ENCODE data around the gene USP48.

The USP48 gene

DNA sequence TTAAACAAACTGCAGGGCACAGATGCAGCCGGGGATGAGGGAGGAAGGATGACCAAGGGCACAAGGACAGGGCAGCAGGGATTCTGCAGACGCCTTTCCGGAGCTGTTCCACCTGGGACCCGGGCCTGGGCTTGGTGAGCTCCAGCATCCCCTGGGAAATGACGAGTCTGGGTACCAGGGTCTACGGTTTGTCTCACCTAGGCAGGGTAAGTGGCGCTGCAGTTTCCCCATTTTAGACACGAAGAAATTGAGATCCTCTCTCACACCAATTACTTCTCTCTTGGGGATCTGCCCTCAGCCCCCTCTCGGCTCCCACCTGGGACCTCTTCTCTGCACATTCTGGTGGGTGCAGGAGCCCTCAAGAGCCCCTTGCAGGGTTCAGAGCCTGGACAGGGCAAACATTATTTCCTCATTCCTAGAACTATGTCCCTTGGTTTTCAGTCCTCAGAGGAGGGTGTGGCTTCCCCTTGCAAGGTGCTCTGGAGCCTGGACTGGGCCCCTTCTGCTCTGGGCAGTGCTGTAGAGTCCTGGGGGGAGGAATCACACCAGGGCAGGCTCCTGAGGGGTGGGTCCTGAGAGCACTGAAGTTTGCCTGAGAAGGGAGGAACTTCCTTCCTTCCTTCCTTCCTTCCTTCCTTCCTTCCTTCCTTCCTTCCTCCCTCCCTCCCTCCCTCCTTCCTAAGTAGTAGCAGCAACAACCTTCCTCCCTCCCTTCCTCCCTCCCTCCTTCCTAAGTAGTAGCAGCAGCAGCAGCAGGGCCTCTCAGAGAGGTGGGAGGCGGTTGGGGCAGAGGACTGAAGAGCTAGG lies 129.8 kb downstream of the USP48 start:
- no peak for DNase-seq (ENCODE audit: low spot score)

DNA sequence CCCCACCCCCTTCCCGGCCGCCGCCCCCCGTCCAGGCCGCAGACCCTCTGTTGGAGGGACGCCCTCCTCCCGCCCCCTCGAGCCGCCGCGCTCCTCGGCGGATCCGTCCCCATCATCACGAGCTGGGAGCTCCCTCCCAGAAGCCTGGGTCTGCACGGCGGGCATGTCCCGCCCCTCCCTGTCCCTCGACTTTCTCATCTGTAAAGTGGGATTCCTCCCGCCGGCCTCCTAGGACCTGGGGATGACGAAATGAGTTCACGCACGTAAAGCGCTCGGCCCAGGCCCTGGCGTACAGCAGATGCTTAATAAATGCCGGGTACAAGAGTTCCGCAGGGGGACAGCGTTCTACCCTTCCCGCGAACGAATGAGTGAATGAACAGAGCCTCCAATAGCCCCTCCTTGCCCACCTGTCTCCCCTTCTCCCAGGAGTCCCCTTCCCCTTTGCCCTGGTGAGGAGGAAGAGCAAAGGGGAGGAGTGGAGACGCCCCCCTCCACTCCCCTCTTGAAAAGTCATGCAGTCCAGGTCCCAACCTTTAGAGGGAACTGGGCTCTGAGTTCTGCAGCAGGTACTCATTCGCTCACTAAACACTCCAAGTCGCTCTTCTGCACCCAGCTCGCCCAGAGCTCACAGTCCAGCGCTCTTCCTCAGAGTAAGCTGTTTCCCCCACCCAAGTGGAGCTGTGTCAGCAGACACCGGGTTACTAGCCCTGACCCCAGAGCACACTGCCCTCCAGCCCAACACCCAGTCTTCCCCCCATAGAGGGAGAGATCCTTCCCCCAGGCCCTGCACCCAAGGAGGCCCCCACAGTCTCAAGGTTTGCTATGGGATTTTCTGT lies 130.6 kb downstream of the USP48 start:
- no peak for DNase-seq (ENCODE audit: low spot score)

DNA sequence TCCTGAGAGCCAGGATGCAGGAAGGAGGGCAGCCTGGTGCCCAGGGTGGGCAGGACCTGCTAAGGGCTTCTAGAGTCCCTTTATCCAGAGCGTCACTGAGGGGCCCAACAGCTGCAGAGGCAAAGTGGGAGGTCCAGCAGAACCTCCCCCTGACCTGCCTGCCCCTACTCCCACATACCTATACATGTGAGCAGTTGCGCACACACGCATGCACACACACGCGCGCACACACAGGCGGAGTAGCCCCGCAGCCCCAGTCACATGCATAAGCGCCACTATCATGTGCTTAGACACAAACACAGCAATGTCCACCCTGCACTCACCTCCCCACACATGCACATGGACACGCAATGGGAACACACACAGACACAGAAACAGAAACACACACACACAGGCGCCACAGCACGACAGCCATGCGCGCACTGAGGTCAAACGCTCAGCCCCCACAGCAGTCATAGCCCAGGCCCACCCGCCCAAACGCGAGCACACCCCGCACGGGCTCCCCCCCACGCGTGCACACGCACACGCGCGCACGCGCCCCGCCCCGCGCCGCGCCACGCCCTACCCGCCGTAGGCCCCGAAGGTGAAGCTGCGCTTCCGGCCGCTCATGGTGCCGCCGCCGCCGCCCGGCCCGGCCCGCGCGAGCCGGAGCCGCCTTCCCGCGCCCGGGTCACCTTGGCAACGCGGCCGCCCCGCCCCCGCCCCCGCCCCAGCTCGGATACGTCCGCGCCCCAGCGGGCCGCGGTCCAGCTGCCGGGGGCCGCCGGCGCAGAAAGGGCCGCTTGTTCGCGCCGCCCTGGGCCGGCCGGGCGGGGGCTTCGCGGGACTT lies 131.5 kb downstream of the USP48 start:
- no peak for DNase-seq (ENCODE audit: low spot score)

DNA sequence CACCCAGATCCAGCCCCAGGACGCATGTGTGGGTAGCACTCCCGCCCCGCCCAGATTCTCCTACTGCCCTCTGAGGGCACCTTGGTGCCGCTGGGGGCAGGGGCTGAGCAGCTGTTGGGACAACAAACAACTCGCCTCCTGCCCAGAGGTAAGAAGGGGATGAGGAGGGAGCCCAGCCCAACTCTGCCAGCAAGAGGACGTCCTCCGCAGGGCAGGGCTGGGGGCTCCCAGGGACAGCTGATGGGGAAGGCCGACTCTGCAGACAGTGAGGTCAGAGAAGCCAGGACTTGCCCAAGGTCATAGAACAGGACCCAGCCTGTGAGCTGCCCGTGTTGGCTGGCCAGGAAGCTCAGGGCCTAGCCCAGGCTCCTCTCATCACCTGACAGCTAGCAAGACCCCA lies 132.5 kb downstream of the USP48 start:
- no peak for DNase-seq (ENCODE audit: low spot score)

DNA sequence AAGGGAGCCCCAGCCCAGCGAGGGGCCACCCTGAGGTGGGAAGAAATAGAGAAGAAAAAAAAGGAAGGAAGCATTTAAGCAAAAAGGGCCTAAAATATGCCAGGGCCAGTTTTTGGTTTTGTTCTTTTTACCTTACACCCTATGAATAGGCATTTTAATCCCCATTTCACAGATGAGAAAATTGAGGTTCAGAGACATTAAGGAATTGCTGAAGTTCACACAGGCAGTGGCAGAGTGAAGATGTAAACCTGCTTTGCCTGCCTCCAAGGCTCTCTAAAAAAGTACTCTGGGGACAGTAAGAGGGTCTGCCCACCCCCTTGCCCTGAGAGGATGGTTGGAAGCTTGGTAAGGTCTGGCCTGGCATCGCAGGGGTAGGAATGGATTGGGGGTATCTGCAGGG lies 133.6 kb downstream of the USP48 start:
- no peak for DNase-seq (ENCODE audit: low spot score)

DNA sequence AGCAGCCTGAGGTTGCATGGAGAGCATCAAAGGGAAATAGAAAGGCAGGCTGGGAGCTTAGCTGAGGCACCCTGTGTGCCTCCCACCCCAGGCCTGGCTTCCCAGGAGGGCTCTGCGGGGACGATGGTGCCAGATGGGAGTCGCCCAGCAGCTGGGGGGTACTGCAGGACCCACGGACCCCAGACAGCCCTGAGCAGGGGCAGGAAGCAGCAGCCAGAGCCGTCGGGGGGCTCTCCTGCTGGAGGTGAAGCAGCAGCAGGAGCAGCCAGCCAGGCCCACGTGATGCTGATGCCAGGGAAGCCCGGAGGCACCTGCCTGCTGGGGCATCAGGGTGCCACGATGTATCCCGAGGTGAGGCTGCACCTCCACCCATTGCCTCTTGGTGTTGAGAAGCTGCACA lies 134.2 kb downstream of the USP48 start:
- DNase-seq (ENCODE audit: low spot score), result no peak

DNA sequence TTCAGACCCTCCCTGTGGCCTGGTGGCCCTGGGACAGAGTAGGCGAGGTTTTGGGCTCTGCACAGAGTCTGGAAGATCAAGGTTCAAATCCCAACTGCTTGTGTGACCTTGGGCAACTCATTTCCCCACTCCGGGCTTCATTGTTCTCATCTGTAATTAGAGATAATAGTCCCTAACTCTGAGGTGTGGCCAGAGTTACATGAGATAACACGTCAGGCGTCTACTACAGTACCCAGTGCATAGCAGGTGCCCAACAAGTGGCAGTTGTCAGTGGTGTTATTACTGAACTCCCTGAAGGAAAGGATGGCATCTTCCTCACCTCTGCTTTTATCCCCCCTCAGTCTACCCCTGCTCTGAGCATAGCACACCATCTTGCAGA lies 134.6 kb downstream of the USP48 start:
- DNase-seq (ENCODE audit: low spot score), result no peak

DNA sequence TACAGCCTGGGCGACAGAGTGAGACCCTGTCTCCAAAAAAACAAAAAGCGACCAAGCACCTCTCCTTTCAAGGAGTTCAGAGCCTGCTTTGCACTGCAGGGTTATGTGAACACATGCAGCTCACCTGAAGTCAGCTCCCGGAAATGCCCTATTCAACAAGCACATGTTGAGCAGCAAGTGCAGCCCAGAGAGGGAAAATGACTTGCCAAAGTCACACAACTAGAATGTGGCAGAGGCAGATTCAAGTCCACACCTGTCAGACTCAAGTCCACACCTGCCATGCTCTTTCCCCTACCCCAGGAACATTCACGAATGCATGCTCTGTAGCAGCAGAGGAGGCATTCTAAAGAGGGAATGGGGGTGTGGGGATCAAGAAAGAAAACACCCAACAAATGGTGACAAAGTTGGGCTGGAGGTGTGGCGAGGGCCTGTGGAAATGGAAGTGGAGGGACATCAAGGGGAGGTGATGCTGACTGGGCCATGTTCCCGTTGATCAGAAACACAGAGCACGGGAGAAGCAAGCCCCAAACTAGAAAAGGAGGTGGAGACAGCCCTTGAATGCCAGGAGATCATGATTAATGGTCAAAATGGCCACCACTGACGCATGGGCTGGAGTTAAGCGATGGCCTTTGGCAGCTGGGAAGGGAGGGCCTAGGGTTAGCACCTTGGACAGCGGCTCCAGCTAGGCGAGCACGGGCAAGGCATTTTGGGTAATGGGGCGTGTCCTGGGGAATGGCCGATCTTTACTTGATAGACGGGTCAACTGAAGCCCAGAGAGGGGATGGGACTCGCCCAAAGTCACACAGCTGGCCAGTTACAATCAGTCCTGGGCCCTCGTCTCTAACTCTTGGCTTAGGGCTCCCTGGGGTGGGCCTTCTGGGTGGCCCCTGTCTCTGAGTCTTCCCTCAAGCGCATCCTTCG lies 135.3 kb downstream of the USP48 start:
- no peak for DNase-seq (ENCODE audit: low spot score)

DNA sequence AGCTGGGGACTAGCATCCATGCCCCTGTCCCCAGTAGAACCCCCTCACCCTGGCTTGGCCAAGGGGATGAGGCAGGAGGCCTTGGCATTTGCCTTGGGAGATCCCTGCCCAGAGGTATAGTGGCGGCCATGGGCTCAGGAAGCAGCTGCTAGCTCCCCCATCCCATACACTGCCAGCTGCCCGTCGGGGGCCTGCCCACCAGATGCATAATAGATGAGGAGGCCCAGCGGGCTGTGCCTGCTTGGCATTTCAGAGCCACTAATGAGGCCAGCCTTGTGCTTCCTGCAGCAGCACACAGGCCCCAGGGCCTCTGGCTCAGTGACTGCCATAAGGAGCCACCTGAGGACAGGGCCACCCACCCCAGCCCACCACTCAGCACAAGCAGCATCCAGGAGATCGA lies 137.4 kb downstream of the USP48 start:
- no peak for DNase-seq (ENCODE audit: low spot score)

DNA sequence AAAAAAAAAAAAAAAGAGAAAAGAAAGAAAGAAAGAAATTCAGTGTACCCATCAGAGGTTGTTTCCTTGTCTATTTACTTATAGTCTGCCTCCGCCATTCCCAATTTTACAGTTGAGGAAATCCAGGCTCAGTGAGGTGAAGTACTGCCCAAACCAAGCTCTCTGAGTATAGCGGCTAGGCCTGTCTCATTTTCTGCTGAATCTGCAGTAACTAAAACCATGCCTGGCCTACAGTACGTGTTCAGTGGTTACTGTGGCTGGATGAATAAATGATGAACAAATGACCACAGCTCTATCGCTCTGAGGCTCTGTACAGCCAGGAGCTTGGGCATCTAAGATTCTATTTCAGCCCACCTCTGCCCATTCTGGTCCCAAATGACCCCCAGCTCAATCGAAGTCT lies 138.0 kb downstream of the USP48 start:
- DNase-seq (ENCODE audit: low spot score), result no peak

DNA sequence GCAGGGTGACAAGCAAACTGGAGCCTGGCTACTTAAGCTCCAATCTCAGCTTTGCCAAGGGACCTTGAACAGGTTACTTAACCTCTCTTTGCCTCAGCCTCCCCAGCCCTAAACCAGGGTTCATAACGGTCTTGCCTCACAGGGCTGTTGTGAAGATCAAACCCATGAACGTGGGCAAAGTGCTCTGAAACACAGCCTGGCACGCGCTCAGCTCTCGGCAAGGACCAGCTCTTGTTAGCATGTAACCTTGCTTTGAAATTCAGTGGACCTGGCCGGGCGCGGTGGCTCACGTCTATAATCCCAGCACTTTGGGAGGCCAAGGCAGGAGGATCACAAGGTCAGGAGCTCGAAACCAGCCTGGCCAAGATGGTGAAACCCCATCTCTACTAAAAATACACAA lies 138.6 kb downstream of the USP48 start:
- DNase-seq (ENCODE audit: low spot score), result no peak

DNA sequence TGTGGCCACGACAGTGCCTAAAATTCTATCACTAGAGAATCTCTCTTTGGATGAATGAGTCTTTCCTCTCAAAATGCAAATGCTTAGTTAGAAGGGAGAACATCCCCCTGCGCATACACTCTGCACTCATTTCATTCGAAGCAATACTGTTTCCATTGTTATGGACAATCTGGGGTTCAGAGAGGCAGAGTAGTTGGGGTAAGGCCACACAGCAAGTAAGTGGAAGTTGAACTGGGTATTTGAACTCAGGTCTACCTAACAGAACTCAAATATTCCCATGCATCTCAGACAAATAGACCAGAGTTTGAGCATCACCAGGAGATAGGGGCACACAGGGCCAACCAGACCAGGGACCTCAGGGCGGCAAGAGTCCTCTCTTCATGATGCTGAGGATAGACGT lies 139.3 kb downstream of the USP48 start:
- DNase-seq (ENCODE audit: low spot score), result no peak

DNA sequence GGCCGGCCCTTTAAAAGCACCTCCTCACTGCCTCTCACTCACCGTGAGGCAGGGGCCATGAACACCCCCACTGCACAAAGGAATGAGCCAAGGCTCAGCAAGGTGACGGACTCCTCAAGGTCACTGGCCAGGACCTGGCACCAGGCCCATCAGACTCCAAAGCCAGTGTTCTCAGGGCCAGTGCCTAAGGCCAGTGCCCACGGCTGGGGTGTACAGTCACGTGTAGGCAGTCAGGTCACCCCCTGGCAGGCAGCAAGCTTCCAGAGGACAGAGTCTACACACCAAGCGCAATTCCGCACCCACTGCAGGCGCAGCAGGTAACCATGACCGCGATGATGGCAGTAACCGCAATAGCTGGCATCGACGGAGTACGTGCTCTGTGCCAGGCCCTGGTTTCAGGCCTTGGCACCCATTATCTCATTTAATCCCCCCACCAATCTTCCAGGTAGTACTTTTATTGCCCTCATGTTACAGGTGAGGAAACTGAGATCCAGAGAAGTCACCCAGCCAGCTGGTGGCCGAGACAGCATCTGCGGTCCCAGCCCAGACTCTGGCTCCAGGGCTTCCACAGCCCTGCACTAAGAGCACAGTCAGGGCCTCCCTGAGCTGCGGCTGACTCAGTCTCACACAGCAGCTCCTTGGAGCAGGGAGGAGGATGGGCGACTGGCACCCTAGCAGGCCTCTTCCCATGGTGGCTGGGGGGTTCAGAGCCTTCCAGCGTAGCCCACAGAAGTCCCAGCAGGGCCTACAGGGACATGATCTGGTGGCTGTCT lies 140.8 kb downstream of the USP48 start:
- no peak for DNase-seq (ENCODE audit: low spot score)

DNA sequence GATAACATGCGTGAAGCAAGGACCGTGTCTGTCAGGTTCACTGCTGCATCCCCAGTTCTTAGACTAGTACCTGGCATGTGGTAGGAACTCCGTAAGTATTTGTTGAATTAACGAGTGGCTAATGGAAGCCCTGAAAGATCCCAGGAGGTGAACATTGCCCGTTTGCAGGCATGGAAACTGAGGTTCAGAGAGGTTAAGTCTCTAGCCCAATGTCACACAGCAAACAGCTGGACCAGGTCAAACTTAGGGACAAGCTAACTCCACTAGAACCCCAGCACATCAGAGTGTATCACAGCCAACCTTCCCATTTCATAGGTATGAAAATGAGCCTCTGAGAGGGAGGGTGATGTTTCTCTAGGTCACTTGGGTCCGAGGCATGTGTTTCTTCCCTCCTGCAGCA lies 141.4 kb downstream of the USP48 start:
- no peak for DNase-seq (ENCODE audit: low spot score)

DNA sequence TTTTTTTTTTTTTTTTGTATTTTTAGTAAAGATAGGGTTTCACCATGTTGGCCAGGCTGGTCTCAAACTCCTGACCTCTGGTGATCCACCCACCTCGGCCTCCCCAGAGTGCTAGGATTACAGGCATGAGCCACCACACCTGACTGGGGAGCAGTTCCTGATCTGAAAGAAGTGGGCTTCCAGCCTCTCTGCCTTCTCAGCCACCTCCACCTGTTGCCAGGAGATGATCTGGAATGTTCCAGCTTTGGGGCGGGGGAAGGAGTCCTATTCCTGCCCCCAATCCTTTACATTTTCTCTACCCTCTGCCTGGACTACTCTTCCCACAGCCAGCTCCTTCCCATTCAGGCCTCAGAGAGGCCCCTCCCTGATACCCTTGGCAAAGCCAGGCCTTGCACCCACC lies 141.9 kb downstream of the USP48 start:
- DNase-seq (ENCODE audit: low spot score), result no peak

DNA sequence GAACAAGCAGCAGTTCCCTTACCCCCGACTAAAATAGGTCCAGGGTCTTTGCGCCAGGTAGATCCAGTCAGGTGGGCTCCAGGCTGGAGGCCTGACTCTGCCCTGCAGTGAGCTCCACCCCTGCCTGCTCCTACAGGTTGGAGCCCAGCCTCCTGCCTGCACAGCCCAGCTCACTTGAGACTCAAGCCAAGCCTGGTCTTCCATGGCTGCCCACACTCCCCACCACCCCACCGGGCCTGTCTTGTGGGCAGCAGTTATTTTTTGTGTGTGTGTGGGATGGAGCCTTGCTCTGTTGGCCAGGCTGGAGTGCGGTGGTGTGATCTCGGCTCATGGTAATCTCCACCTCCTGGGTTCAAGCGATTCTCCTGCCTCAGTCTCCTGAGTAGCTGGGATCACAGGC lies 142.3 kb downstream of the USP48 start:
- no peak for DNase-seq (ENCODE audit: low spot score)

DNA sequence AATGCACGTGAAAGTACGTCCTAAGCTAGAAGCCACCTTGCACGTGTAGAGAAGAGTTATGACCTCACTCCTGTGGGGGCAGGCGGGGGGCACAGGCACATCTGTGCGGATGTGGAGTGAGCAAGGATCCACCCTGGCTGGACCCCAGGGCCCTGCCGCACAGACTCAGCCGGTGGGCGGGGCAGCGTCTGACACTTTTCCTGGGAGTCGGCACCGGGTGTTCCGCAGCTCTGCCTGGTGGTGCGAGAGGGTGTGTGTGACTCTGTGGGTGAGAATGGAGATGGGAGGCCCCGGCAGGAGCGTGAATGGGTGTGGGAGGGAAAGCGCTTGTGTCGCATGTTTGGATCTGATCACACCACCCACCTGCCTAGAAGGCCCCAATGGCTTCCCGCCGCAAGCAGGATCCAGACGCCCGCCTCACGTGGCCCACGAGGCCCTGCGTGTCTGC lies 143.3 kb downstream of the USP48 start:
- no peak for DNase-seq (ENCODE audit: low spot score)

DNA sequence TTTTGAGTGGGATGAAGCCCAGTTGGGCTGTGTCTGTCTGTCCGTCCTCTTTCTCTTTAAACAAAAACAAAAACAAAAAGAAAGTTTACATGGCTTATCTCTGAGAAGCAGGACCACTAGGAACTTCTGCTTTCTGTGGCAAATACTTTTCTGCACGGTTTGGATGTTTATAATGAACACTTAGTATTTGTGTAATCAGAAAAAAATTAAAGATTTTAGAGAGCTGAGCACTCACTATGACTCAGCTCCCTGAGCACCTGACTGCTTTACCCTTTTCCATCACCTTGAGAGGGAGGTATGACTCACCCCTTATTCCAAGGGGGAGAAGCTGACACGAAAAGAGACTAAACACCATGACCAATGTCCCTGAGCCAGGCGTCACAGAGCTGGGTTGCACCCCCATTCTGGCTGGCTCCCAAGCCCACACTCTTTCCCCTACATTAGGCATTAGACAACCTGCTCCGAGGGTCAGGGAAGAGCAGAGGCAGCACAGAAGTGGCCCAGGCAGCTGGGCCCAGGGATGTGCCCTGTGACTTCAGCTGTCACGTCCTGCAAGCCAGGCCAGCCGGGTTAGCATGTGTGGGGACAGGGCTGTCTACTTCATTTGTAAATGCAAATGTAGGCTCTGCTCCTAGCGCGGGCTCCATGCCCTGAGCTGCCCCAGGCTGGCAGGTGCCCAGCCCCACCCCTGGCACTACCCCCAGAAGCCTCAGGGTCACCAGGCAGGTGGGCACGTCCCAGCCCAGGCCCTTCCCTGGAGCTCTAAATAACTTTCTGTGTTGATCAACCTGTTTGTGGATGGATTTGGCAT lies 144.2 kb downstream of the USP48 start:
- no peak for DNase-seq (ENCODE audit: low spot score)

DNA sequence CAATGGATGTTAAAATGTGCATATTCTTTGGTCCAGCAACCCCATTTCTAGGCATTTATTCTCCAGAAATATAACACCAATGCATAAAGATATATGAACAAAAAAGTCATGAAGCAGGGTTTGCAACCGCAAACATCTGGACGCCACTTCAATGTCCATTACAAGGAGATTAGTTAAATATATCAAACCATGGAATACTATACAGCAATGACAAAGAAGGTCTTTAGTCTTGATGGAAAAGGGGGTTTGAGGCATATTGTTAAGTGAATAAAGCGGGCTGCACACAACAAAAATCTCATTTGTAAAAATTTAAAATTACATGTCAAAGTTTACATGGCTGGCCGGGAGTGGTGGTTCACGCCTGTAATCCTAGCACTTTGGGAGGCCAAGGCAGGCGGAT lies 145.4 kb downstream of the USP48 start:
- no peak for DNase-seq (ENCODE audit: low spot score)

DNA sequence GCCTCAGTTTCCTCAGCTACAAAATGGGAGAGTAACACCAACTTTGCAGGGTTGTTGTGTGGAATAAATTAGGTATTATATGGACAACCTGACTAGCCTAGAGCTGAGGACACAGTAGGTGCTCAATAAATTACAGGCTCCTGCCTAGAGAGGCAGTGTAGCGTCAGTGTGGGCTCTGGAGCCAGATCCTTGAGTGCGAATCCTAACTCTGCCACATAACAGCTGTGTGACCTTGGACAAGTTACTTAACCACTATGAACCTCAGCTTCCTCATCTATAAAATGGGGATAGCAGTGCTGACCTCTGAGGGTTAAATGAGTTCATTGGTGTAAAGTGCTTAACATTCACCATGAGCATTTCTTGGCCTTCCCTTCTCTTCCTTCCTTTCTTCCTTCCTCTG lies 146.9 kb downstream of the USP48 start:
- DNase-seq (ENCODE audit: low spot score), result no peak

Measured in HuH-7.5 (cell line).